ENCODE data around the gene C22orf15.
A peak's percentile ranks its signal among the peaks of the same experiment; 100 is the strongest.
"Not testable (repeated sequence)": the region's sequence is repeated elsewhere in the genome, so short reads cannot be mapped to it uniquely, and the experiment has no call there.

The C22orf15 gene, protein sequence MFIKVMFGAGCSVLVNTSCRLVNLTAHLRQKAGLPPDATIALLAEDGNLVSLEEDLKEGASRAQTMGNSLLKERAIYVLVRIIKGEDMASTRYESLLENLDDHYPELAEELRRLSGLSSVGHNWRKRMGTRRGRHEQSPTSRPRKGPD

DNA sequence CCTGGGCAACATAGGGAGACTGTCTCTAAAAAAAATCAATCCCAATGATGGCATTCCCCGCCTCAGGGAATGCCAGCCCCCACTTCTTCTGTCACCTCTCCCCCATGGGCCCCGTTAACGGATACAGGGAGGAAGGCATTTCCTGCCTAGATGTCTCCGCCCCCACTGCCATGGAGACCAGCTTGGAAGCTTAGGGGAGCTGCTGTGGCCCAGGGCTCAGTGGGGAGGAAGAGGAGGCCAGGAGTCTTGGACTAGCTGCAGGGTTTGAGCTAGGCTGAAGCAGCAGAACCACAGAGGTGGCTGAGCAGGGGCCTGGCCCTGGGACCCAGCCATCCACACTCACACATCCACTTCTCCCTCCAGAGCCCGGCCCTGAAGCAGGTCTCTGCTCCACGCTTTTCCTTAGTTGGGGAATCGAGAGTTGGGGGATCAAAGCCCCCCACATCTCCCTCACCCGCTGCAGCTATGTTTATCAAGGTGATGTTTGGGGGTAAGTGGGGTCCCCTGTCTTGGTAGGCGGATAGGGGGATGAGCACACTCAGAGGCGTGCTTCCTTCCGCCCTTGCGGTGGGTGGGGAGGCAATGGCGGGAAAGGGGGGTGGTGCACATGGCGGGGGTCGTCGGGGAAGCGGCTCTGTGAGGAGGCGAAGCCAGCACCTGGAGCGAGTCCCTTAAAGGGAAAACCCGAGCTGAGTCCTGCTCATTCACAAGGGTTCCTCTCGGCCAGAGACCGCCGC lies at the start of gene C22orf15:
Gene C22orf15, plus strand, starts transcription at position 149 of the 737 bp plus-strand sequence. Its CDS starts 317 bp downstream, at position 466.
- DNase-seq: peak in 1 of 2 donors; percentile 18

DNA sequence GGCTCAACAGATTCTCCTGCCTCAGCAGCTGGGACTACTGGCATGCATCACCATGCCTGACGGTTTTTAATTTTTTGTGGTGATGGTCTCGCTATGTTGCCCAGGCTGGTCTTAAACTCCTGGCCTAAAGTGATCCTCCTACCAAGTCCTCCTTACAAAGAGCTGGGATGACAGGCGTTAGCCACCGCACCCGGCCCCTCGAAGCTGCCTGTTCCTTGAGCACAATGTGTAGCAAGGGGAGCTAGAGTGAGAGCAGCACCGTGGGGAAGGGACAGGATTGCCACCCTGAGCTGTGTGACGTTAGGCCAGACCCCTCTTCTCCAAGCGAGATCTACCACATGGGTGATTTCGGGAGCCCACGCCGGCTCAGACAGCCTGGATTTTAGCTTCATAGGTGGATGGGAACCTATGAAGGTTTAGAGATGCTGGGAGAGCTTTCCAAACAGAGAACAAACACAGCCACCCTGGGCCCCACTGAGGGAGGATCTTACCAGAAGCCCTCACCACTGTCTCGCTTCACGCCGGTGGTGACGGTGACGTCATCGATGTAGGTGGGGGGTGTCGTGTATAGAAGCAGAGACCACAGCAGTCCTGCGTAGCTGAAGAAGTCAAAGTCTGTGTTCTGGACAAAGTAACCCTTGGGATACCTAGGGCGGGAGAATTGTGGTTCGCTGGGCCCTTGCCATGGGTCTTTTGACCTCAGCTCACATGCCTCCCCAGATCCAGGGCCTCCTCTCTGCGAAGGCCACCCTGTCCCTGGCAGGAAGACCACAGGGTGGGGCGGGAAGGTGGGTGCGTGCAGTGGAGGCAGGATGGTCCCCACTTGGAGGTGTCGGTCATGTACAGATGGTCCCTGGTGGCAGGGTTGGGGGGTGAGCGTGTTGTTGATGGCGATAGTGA lies 48.8 kb upstream of the C22orf15 start:
- DNase-seq: no peak

DNA sequence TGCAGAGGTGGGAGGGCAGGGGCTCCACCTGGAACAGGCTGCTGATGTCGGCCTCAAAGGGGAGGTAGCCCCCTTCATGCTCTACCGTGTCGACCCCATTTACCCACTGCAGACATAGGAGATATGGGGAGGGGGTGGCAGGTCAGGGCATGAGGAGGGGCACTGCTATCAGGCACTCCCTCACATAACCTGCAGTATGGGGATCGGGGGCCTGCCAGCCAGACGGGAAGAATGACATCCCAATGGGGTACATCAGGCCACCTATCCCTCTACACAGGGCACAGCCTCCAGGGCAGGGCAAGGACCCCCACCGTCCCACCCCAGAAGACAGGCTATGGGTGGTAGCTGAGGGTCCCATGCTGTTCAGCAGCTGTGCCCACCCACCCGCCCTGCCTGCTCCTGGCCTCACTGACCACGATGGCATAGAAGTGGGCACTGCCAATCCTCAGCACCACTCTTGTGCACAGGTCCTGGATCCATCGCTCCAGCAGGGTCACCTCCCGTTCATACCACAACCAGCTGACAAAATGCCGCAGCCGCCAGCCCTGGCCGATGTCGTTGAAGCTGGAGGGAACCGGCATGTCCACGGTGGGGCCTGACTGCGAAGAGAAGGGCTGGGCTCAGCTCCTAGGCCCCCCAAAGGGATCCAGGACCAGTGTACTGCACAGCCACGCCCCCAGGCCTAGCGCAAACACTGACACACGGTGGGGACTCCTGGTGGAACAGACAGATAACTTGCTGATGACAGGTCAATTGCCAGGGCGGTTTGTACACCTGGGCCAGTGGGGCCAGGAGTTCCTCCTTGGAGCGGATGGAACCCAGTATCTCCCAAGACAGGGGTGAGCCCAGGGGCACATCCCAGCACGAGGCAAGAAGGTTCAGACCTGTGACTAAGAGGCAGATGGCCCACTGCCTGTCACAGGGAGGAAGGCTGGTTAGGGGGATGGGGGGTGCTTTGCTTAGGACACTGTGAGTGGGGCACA lies 47.9 kb upstream of the C22orf15 start:
- DNase-seq: no peak

DNA sequence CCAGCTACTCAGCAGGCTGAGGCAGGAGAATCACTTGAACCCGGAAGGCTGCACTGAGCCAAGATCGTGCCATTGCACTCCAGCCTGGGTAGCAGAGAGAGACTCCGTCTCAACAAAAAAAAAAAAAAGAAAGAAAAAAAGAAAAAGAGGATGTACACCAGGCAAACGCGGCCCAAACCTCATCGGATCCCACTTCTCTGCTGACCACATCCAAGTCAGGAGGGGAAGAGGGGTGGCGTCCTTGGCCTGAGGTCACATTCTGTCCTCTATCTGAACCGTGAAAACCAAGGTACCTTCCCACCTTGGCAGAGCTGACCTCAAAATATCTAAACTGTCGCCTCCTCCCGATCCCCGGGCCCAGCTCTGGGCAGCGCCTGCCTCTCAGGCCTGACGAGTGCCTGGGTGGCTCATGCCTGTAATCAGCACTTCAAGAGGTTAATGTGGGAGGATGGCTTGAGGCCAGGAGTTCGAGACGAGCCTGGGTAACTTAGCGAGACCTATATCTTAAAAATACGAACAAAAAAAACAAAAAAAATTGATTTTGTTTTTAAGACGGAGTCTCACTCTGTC lies 46.9 kb upstream of the C22orf15 start:
- DNase-seq: no peak

DNA sequence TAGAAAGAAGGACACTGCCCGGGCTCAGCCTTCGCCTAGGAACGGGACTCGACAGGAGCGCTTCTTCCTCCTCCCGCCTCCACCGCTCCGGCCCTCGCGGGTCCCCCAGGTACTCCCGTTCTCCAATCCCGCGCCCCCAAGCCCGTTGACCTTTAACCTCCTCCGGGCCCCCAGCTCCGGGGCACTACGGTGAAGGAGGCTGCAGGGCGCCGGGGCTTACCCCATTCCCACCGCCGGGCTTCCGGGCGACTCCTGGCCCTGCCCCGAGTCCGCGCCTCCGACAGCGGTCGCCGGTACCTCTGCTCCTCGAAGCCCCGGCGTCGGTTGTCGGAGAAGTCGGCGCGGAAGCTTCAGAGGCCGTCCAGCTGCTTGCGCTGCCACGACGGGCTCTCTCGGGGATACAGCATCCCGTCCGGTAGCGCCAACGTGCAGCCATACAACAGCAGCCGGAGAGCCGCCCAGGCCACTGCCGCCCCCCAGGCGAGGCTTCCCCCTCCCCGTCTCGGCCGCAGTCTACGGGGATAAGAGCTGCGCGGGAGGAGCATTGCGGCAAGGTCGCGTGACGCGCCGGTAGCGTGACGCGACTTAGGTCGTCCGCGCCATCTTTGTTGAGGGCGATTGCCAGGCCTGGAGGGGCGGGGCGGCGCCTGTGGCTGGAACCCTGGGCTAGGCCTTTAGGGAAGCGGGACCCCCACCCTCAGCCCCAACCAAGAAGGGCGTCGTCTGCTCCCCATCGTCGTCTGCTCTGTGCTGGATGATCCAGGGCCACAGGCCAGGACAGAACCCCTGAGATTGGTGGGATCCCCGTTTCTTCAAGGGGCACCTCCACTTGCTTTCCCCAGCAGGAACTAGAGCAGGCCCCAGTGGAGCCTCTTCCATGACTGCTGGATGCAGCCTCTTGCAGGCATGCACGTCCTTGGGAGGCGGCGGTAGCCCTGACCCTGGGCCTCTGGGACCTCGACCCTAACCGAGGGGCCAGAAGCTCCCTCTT lies 45.7 kb upstream of the C22orf15 start:
- peak; percentile 84 to 86 for DNase-seq

DNA sequence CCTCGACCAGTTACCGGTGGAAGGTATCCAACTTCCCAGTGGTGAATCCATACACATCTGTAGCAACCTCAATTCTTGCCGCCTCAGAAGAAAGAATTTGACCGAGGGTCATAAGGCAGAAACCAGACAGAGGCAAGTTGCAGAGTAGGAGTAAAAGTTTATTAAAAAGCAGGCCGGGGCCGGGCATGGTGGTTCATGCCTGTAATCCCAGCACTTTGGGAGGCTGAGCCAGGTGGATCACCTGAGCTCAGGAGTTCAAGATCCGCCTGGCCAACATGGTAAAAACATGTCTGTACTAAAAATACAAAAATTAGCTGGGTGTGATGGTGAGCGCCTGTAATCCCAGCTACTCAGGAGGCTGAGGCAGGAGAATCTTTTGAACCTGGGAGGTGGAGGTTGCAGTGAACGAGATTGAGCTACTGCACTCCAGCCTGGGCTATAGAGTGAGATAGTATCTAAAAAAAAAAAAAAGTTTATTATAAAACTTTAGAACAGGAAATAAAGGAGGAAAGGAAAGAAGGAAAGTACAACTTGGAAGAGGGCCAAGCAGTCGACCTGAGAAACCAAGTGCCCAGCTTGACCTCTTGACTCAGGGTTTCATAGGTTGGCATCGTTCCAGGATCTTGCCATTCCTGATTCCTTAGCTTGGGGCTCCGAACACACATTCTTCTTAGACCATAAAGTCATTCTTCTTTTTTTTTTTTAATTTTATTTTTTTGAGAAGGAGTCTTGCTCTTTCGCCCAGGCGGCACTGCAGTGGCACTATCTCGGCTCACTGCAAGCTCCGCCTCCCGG lies 44.2 kb upstream of the C22orf15 start:
- DNase-seq: no peak

DNA sequence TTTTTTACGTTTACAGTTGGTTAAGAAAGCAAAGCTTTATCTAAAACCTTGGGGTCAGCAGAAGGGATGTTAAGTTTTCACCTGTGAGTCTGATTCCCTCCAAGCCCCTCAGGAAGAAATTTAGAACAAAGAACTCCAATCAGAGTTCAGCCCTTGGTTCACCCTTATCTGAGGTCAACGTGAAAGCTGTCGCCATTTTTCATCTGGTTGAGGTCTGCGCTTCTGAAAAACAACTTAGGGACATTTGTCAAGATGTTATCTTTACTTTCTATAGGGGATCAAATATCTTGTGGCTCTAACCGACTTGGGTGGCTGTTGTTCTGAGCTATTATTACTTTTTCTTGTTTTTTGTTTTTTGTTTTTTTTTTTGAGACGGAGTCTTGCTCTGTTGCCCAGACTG lies 41.9 kb upstream of the C22orf15 start:
- DNase-seq: no peak

DNA sequence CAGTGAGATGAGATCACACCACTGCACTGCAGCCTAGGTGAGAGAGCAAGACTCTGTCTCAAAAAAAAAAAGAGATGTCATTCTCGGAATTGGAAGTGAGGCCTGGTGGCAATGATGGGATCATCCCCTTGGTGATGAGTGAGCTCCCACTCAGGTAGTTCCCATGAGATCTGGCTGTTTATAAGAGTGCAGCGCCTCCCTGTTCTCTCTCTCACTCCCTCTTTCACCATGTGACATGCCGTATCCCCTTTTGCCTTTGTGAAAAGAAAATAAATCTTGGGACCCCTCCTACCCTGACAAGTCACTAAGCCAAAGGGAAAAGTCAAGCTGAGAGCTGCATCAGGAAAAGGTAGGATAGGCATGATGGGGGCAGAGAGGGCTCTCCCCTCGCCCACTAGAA lies 40.6 kb upstream of the C22orf15 start:
- DNase-seq: no peak

DNA sequence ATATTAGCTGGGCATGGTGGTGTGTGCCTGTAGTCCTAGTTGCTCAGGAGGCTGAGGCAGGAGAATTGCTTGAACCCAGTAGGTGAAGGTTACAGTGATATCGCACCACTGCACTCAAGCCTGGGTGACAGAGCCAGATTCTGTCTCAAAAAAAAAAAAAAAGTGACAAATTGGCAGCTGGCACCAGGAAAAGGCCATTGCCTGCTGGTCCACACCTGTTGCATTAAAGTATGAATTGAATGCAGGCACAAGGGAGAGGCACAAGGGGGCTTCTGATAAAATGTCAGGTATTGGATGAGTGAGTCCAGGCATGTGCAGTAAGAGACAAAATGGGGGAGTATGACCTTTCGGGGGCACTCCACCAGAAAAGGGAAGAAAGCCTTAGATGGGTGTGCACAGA lies 40.1 kb upstream of the C22orf15 start:
- no peak for DNase-seq

DNA sequence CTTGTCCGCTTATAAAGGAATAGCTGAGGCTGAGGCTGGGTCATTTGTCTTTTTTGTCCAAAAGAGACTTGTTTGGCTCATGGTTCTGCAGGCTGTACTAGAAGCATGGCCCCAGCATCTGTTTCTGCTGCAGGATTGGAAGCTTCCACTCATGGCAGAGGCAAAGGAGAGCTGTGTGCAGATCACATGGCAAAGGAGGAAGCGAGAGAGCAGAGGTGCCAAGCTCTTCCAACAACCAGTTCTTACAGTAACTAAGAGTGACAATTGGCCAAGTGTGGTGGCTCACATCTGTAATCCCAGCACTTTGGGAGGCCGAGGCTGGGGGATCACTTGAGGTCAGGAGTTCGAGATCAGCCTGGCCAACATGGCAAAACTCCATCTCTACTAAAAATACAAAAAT lies 34.7 kb upstream of the C22orf15 start:
- not testable (repeated sequence) for DNase-seq

DNA sequence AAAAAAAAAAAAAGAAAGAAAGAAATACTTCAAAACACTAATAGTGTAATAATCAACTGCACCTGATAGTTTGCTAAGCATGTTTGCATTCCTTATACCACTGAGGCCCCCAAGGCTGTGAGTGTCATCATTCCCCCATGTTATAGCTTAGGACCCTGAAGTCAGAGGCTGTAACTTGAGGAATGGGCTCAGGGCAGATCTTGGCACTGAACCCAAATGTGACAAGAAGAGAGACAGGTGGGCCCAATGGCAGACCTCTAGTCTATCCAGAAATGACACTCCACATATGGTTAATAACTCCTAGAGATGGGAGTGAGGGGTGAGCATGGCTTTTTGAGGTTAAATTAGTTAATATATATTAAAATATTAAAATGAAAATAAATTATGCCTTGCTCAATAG lies 25.1 kb upstream of the C22orf15 start:
- DNase-seq: no peak

DNA sequence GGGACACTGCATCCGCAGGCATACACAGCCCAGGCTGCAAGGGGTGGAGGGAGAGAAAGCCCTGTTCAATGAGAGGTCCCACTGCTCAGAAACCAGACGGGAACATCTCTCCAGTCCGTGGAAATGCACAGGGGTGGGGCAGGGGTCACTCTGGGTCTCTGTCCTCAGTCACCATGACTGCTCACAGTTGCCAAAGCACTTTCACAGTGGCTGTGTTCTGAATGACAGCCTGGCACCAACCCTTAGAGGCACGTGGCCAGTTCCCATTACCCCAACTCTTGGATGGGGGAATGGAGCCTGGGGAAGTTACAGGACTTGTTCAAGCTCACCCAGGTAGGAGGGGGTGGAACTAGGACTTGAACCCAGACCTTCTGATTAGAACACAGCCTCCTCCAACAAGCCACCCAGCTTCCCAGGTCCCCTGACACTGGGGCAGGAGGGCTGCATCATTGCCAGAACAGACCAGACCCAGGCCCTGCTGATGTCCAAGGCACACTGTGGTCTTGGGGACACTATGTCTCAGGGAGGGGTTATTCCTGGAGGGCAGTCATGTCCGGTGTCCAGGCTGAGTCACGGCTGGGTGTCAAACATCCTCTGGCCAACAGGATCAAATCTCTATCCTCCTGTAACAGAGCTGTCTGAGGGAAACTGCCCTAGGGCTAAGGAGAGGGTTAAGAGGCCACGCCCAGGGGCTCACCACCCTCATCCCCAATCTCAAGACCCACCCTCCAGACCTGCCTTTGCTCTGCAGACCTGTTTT lies 20.1 kb upstream of the C22orf15 start:
- no peak for DNase-seq

DNA sequence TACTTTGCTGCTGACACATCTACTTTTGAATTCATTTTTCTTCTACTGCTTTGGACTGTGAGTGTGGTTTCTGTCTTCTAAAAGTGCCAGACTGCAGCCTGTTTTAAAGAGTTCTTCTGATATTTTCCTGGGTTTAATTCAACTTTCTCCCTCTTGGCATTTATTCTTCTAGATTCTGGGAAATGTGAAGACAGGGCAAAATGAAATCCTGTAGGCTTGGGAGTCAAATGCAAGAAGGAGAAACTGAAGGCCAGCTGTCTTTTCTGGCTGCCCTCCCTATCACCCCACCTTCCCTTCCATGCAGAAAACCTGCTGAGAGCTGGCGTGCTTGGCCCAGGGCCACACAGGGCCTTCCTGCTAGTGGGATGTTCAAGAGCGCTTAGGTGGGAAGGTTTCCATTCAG lies 19.5 kb upstream of the C22orf15 start:
- DNase-seq: no peak

DNA sequence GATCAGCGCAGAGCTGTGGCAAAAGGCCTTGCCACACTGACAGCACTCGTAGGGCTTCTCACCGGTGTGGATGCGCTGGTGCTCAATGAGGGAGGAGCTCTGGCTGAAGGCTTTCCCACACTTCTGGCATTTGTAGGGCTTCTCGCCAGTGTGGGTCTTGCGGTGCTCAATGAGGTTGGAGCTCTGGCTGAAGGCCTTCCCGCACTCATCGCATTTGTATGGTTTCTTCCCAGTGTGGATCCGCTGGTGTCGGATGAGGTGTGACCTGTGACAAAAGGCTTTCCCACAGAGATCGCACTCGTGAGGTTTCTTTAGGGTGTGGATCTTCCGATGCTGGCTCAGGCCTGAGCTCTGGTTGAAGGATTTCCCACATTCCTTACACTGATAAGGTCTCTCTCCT lies 18.8 kb upstream of the C22orf15 start:
- no peak for DNase-seq

DNA sequence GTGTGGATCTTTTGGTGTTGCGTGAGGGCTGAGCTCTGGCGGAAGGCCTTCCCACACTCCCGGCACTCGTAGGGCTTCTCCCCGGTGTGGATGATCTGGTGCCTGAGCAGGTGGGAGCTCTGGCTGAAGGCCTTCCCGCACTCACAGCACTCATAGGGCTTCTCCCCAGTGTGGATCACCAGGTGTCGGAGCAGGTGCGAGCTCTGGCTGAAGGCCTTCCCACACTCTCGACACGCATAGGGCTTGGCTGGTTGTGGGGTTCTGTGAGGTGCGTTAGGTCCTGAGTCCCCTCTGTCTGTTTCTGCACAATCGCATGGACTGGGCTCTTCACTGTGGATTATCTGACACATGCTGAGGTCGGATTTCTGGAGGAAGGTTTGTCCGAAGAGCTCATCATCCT lies 18.3 kb upstream of the C22orf15 start:
- DNase-seq: no peak

DNA sequence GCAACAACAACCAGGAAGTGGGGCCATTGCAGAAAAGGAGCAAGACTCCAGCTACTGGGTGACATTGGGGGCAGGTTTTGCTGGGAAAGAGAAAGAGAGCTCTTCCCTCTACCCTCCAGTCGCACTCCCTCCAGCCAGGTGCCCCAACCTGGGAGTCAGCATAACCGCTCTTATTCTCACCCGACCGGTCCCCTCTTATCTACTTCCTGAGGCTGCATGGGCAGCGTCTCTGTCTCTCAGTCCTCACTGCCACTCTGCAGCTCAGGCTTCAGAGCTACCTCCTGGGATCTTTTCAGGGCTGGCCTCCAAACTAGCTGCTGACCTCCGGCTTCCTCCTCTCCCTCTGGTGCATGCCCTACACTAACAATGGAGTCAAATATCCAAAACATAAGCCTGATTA lies 17.0 kb upstream of the C22orf15 start:
- DNase-seq: no peak

DNA sequence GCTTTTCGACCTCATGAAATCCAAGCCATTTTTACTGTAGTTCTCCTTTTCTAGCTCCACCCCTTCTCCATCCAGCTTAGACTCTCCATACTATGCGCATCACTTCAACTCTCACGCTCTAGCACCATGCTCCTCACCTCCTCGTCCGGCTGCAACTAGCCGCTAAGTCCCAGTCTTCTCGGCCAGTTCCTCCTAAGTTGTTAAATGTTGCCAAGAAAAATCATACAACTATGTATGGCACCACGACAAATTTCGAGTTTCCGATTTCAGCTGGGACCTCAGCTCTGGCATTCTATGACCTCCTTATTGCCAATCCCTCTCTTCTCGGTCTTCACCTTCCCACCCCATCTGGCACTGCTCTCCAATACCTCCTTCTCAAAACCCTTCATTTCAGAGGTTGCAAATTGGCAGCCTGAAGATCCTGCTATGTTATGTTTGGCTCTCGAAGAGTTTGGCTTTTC lies 12.9 kb upstream of the C22orf15 start:
- no peak for DNase-seq

DNA sequence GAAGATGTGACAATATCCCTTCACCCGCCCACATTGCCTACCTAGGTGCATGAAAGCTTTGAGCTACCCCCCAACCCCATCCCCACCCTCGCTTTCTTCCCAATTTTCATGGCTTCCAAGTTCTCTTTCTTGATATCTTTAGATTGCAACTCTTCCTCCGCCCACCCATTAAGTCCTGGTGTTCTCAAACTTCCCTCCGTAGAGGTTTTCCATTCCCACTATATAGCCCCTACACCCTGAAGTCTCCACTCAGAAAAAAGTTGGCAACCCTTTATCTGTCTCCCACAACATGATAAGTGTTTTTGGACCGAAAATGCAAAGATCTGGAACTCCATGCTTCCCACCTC lies 12.4 kb upstream of the C22orf15 start:
- DNase-seq: no peak

Measured in CD4-positive, alpha-beta T cell treated with Interferon alpha-2 for 1 hour (primary cell).